ENCODE data around the gene E4F1.
"Not testable (repeated sequence)": the region's sequence is repeated elsewhere in the genome, so short reads cannot be mapped to it uniquely, and the experiment has no call there.

The E4F1 gene

GRCh38 chr16:2244926-2245795 is 21.8 kb downstream of the E4F1 start:
- DNase-seq, result no peak
- Mint-ChIP-seq H3K36me3 (peaks cover 9% of the 10 kb centered on the region), H3K27me3 (no peaks in the 10 kb centered on the region), H3K9me3 (no peaks in the 10 kb centered on the region), H3K4me1 (peaks cover 9% of the 10 kb centered on the region), H3K4me3 (no peak overlapping the region), H3K27ac (no peak overlapping the region)
- CTCF ChIA-PET, result no interaction called here

DNA sequence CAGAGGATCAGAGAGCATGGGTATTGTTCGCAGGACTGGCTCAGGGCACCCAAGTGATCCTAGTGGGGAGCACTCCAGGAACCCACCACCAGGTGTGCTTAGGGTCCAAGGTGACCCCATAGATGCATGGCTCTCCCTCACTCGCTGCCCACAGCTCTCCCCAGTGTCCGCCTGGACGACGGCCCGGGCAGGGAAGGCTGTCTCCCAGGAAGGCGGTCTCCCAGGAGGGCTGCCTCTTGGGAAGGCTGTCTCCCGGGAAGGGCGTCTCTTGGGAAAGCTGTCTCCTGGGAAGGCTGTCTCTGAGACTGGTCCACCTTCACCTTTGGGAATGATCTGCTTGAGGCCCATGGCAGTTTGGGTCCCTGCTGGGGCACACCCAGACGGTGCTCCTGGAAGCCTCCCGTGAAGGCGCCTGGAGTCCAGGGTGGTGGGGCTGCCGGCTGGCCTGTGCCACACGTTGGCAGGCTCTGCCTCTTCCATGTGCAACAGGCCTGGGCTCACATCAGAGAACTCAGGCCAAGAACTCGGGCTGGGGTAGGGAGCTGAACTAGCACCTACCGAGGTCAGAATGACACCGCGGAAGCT is 23.0 kb downstream of the E4F1 start:
- Mint-ChIP-seq H3K9me3 (no peaks in the 10 kb centered on the region), H3K27me3 (no peaks in the 10 kb centered on the region), H3K4me3 (no peak overlapping the region), H3K36me3 (peaks cover 12% of the 10 kb centered on the region), H3K4me1 (peaks cover 16% of the 10 kb centered on the region), H3K27ac (no peak overlapping the region)
- CTCF ChIA-PET, result no interaction called here
- DNase-seq, result no peak

DNA sequence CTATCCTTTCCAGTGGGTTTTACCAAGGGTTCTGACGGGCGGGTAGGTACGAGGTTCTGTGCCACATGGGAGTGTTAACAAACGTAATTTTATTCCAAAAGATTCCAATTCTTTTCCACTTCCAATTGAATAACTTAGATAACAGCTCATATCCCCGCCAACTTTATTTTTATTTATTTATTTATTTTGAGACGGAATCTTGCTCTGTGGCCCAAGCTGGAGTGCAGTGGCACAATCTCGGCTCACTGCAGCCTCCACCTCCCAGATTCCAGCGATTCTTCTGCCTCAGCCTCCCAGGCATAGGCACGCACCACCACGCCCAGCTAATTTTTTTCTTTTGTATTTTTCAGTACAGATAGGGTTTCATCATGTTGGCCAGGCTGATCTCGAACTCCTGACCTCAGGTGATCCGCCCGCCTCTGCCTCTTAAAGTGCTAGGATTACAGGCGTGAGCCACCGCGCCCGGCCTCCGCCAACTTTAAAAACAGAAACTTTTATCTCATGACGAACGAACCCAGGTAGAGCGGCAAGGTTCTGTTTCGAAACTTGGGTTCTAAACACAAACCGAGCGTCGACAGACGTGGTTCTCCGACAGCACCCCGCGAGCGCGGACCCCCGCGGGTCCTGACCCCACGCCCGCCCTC is 27.4 kb downstream of the E4F1 start:
- Mint-ChIP-seq H3K36me3 (peaks cover 23% of the 10 kb centered on the region), H3K27me3 (no peaks in the 10 kb centered on the region), H3K9me3 (no peaks in the 10 kb centered on the region), H3K27ac (peak overlapping the region; percentile 95), H3K4me1 (peaks cover 13% of the 10 kb centered on the region), H3K4me3 (peak overlapping the region; percentile 93)
- DNase-seq, result peak; percentile 65
- CTCF ChIA-PET, result interaction anchor here (0.8 to 2.5 kb wide), 8 partner anchors 11 to 247 kb away, joined by 3 to 16 read pairs (median 4); partner anchors contain the start of gene NPW

DNA sequence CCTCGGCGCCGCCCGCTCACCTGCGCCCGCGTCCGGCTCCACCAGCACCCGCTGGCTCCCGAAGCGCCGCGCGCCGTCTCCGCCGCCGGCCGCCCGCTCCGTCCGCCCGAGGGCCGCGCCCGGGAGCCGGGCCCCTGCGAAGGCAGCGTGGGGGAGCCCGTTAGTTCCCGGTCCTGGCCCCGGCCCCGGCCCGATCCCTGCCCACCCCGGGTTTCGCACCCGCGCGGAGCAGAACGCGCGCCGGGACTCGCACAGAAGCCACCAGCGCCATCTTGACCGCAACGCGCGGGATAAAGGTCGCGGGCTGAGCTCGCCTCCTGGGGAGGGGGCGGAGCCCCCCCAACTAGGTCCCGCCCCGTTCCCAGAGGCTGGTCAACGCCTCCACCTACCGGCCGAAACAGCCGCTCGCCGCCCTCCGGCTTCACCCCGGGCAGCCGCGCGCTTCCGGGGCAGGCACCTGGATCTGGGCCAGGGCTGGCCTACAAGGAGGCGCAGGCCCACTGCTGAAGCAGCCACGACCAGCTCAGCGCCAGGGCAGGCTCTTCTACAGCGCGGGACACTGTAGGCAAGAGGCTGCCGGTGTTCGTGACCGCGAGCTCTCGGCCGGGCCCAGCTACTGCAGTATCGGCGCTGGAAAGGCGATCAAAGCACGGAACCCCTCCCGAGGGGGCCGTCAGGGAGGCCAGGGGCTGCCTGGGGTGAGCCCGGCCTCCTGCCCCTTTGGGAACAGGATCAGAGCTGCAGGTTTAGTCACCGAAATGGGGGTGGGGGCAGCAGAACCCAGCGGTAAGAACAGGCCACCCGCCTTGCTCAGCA is 28.1 kb downstream of the E4F1 start, which contains the start of gene ECI1:
TSS of gene ECI1 (minus strand) at position 292 of the 816 bp plus-strand sequence. CDS start at position 271, 21 bp downstream.
- H3K4me1 Mint-ChIP-seq, result peaks cover 13% of the 10 kb centered on the region
- peak within 1 kb of the TSS; percentile 93 for H3K4me3 Mint-ChIP-seq
- CTCF ChIA-PET, result interaction anchor here (0.6 to 2.5 kb wide), 11 partner anchors 10 to 248 kb away, joined by 3 to 16 read pairs (median 4); partner anchors contain the start of genes ABCA3 and NPW
- peak; percentile 87 for DNase-seq
- peaks cover 28% of the 10 kb centered on the region for H3K36me3 Mint-ChIP-seq
- H3K27ac Mint-ChIP-seq, result peak within 1 kb of the TSS; percentile 95
- no peaks in the 10 kb centered on the region for H3K27me3 Mint-ChIP-seq
- H3K9me3 Mint-ChIP-seq, result no peaks in the 10 kb centered on the region

DNA sequence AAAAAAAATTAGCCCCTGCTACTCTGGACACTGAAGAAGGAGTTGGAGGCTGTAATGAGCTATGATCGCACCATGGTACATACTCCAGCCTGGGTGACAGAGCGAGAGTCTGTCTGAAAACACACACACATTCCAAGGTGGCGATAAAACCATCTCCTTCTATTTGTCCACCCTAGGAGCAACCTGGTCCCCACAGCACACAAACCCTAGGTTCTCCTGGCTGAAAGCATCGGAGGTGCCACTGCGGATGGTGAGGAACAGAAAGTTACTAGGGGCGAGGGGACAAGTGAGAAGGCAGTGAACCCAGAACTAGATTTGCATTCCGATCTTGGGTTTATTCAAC is 29.4 kb downstream of the E4F1 start:
- no peaks in the 10 kb centered on the region for H3K27me3 Mint-ChIP-seq
- CTCF ChIA-PET, result interaction anchor here (1.0 to 2.5 kb wide), 4 partner anchors 37 to 249 kb away, joined by 4 to 16 read pairs (median 6); no protein-coding TSS in a partner anchor
- no peak for DNase-seq
- H3K36me3 Mint-ChIP-seq, result peaks cover 39% of the 10 kb centered on the region
- no peak overlapping the region for H3K4me3 Mint-ChIP-seq
- no peaks in the 10 kb centered on the region for H3K9me3 Mint-ChIP-seq
- peak overlapping the region; percentile 38 for H3K27ac Mint-ChIP-seq
- H3K4me1 Mint-ChIP-seq, result peaks cover 13% of the 10 kb centered on the region

DNA sequence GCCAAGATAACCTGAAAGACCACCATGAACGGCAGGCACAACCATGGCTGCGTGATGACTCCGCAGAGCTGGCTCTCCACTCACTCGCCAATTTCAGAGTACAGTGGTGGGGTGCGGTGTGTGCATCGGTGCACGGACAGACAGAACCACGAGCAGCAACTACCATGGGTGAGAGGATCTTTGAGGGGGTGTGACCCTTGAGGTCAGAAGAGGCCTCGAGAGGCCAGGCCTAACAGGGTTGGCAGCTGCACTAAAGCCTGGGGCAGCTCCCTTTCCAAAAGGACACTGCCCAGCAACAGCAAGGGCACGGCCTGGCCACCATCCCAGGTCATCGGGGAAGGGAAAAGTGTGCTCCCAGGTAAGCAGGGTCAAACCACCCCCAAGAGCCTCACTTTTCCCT is 29.9 kb downstream of the E4F1 start:
- Mint-ChIP-seq H3K9me3 (no peaks in the 10 kb centered on the region), H3K4me1 (peaks cover 13% of the 10 kb centered on the region), H3K4me3 (no peak overlapping the region), H3K36me3 (peaks cover 43% of the 10 kb centered on the region), H3K27ac (peak overlapping the region; percentile 38), H3K27me3 (no peaks in the 10 kb centered on the region)
- no peak for DNase-seq
- CTCF ChIA-PET, result interaction anchor here (2.5 kb wide), 1 partner anchor 250 kb away, joined by 8 read pairs; no protein-coding TSS in a partner anchor

GRCh38 chr16:2256531-2257140 is 33.2 kb downstream of the E4F1 start:
- peaks cover 54% of the 10 kb centered on the region for H3K36me3 Mint-ChIP-seq
- H3K9me3 Mint-ChIP-seq, result no peaks in the 10 kb centered on the region
- H3K27me3 Mint-ChIP-seq, result no peaks in the 10 kb centered on the region
- no peak for DNase-seq
- no peak overlapping the region for H3K27ac Mint-ChIP-seq
- peaks cover 2% of the 10 kb centered on the region for H3K4me1 Mint-ChIP-seq
- H3K4me3 Mint-ChIP-seq, result no peak overlapping the region
- CTCF ChIA-PET, result interaction anchor here (1.5 kb wide), 1 partner anchor 62 kb away, joined by 5 read pairs; no protein-coding TSS in a partner anchor

- Mint-ChIP-seq H3K9me3 (no peaks in the 10 kb centered on the region), H3K4me3 (no peak overlapping the region), H3K36me3 (peaks cover 59% of the 10 kb centered on the region), H3K4me1 (no peaks in the 10 kb centered on the region), H3K27ac (peak overlapping the region; percentile 65), H3K27me3 (no peaks in the 10 kb centered on the region)
- DNase-seq, result no peak
- CTCF ChIA-PET, result no interaction called here
Observed at GRCh38 chr16:2257726-2258125, 34.3 kb downstream of the E4F1 start.

DNA sequence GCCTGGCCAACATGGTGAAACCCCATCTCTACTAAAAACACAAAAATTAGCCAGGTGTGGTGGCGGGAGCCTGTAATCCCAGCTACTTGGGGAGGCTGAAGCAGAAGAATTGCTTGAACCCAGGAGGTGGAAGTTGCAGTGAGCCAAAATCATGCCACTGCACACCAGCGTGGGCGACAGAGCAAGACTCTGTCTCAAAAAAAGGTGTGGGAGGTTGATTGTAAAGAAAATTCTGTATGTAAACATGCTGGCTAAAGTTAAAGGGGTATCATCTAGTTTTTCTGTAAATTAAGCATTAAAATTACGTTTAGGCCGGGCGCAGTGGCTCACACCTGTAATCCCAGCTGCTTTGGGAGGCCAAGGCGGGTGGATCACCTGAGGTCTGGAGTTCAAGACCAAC is 35.1 kb downstream of the E4F1 start:
- H3K4me1 Mint-ChIP-seq, DNase-seq, H3K27ac Mint-ChIP-seq, H3K27me3 Mint-ChIP-seq, CTCF ChIA-PET, H3K4me3 Mint-ChIP-seq, H3K9me3 Mint-ChIP-seq: not testable (repeated sequence)
- H3K36me3 Mint-ChIP-seq, result peaks cover 57% of the 10 kb centered on the region

DNA sequence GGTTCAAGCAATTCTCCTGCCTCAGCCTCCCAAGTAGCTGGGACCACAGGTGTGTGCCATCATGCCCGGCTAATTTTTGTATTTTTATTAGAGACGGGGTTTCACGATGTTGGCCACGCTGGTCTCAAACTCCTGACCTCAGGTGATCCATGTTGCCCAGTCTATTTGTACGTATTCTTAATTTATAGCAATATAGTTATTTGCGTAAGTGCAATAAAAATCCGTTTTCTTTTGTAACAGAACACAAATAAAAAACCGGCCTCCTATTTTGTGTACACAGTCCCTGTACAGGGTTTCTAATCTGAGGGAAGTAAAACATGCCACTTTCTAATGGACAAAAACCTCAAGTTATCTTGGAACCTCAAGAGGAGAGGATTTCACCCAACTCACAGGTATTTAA is 36.9 kb downstream of the E4F1 start:
- H3K36me3 Mint-ChIP-seq, result peaks cover 59% of the 10 kb centered on the region
- DNase-seq, result no peak
- H3K4me1 Mint-ChIP-seq, result peaks cover 12% of the 10 kb centered on the region
- no peaks in the 10 kb centered on the region for H3K27me3 Mint-ChIP-seq
- no peak overlapping the region for H3K4me3 Mint-ChIP-seq
- CTCF ChIA-PET, result interaction anchor here (0.7 kb wide), 1 partner anchor 65 kb away, joined by 3 read pairs; no protein-coding TSS in a partner anchor
- no peak overlapping the region for H3K27ac Mint-ChIP-seq
- H3K9me3 Mint-ChIP-seq, result no peaks in the 10 kb centered on the region

DNA sequence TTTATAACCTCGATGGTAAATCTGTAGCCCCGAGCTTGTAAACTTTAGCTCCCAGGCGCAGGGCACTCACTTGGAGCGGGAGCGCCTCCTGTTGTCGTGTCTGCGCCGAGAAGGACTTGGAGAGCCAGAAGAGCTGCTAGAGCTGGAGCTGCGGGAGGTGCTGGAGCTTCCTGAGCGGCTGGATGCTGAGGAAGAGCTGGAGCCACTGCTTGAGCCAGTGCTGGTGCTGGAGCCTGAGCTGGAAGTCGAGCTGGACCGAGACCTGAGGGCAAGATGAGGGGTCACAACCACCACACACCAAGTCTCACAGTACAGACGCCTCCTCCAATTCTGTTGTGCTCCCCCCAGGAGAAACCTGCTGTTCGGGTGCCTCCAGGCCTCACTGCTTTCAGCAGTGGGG is 39.6 kb downstream of the E4F1 start:
- H3K27me3 Mint-ChIP-seq, H3K9me3 Mint-ChIP-seq, DNase-seq, H3K27ac Mint-ChIP-seq, H3K4me3 Mint-ChIP-seq: not testable (repeated sequence)
- H3K36me3 Mint-ChIP-seq, result peaks cover 48% of the 10 kb centered on the region
- peaks cover 27% of the 10 kb centered on the region for H3K4me1 Mint-ChIP-seq
- CTCF ChIA-PET, result interaction anchor here (0.8 to 1.0 kb wide), 3 partner anchors 9 to 13 kb away, joined by 3 to 5 read pairs (median 3); partner anchors contain the start of gene ECI1

DNA sequence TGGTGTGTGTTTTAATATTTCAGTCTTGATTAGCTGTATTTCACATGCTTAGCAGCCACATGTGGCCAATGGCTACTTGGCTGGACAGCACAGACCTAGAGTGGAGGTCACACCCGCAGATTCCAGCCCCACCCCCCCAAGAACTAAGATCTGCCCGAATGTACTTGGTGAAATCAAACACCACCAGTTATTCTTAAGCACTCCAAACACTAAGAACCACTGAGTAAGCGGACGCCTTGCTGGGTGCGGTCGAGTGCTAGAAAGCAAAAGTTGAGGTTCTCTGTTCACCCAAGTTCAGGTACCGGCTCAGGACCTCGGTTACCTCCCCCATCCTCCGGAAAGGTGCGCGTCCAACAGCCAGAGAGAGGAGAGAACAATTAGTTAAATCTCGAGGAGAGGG is 43.5 kb downstream of the E4F1 start:
- Mint-ChIP-seq H3K4me3 (peak overlapping the region; percentile 92), H3K27ac (peak overlapping the region; percentile 97), H3K4me1 (peaks cover 41% of the 10 kb centered on the region), H3K36me3 (peaks cover 33% of the 10 kb centered on the region)
- H3K27me3 Mint-ChIP-seq, CTCF ChIA-PET, H3K9me3 Mint-ChIP-seq: not testable (repeated sequence)
- peak; percentile 52 for DNase-seq

GRCh38 chr16:2267505-2267912 is 44.1 kb downstream of the E4F1 start:
- H3K36me3 Mint-ChIP-seq, result peaks cover 28% of the 10 kb centered on the region
- DNase-seq, H3K27me3 Mint-ChIP-seq, H3K9me3 Mint-ChIP-seq, CTCF ChIA-PET: not testable (repeated sequence)
- H3K4me3 Mint-ChIP-seq, result peak overlapping the region; percentile 92
- peaks cover 41% of the 10 kb centered on the region for H3K4me1 Mint-ChIP-seq
- peak overlapping the region; percentile 97 for H3K27ac Mint-ChIP-seq
